ENCODE measurements around the gene LZTR1.

- TF ChIP-seq POLR2A (IDR thresholded peaks at IDR 0.05; ENCODE audit: low read depth, low read length), result no peak
- TF ChIP-seq CTCF (IDR thresholded peaks at IDR 0.05; ENCODE audit: extremely low read depth in 1 of 2, insufficient read depth in 1 of 2, low read depth in 1 of 2, low read length in 2 of 2), result no peak
- TF ChIP-seq FOS (IDR thresholded peaks at IDR 0.05; ENCODE audit: borderline replicate concordance, insufficient read depth, low read length), result no peak
Observed at GRCh38 chr22:20996031-20996410, 13.9 kb downstream of the LZTR1 start.

Data from endothelial cell of umbilical vein (primary cell).